ENCODE results near the gene DNAH11.
"Not testable (repeated sequence)": the region's sequence is repeated elsewhere in the genome, so short reads cannot be mapped to it uniquely, and the experiment has no call there.

DNAH11 gene

GRCh38 chr7:21617513-21617912 is 74.7 kb downstream of the DNAH11 start:
- DNase-seq: no peak

DNA sequence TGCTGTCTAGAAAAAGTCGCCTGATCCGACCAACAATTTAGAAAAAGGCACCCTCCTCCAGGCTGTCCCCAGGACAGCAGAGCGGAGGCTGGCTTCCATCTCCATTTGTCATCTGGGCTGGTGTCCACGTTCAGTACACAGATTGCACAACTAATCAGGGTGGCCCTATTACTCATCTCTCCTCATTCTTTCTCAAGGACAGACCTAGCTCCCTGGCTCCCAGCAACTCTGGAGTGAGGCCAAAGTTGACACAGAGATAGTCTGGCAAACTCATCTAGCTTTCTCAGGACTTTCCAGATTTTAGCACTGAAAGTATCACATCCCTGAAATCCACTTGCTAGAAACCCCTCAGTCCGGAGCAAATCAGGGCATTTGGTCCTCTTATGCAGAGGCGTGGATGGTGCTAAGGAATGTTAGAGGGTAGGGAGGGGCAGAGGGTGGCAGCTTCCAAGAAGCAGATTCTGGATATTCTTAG is 75.1 kb downstream of the DNAH11 start:
- DNase-seq: peak; percentile 28

DNA sequence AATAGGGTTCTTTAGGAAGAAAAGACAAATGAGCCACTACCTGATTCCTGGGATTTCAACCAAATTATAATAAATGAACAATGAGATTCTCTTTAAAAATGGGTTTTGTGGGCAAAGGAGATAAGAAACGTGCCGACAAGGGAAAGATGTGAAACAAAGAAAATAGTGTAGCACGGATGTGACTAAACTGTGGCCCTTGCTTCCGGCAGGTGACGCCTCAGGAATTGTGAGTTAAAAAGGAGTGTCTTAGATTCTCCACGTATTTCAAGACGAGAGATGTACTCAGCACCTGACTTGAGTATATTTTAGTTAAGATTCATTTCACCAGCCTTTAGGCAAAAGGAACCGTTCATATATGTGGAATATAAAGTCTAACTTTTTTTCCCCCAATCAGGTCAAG is 75.9 kb downstream of the DNAH11 start:
- no peak for DNase-seq

- no peak for DNase-seq
These were observed 77.2 kb downstream of the DNAH11 start for GRCh38 chr7:21620054-21620453.

GRCh38 chr7:21624320-21624719 is 81.5 kb downstream of the DNAH11 start:
- DNase-seq: no peak

- no peak for DNase-seq
These were observed 93.9 kb downstream of the DNAH11 start for GRCh38 chr7:21636694-21637093.

- no peak for DNase-seq
These were observed 96.5 kb downstream of the DNAH11 start for GRCh38 chr7:21639206-21639868.

DNA sequence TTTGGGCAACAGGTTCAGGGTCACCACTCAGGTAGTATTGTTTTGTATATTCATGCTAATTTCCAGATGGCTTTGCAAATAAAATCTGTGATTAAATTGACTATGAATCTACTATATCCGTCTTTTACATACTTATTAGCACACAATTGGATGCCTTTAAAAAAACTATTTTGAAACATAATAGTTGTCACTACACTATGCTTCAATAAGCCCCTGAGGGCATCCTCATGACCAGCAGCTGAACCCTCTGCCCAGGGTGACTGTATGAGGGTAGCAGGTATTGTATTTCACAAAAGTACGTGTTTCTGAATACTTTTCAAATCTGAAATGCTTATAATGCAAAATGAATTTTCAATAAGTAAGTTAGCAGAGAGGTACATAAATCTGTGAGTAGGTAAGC is 97.3 kb downstream of the DNAH11 start:
- no peak for DNase-seq

GRCh38 chr7:21641546-21641945 is 98.7 kb downstream of the DNAH11 start:
- DNase-seq: no peak

GRCh38 chr7:21642422-21642821 is 99.6 kb downstream of the DNAH11 start:
- DNase-seq: no peak

DNA sequence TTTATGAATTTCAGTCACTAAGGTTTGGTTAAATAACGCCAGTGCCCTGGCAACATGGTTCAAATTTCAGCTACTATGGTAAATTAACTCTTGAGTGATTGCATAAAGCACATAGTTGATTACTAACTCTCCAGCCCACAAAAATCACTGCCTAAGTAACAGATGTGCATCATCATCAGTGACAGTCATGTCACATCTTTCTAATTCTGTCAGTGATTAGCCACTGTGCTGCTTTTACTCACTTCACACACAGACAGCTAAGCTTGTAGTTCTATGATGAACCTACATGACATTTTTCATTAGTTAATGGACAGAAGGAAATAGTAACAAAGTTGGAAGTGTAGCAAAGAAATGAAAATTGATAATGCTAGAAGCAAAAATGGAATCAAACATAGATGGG is 108.9 kb downstream of the DNAH11 start:
- no peak for DNase-seq

- DNase-seq: no peak
These were observed 110.8 kb downstream of the DNAH11 start for GRCh38 chr7:21653623-21654022.

DNA sequence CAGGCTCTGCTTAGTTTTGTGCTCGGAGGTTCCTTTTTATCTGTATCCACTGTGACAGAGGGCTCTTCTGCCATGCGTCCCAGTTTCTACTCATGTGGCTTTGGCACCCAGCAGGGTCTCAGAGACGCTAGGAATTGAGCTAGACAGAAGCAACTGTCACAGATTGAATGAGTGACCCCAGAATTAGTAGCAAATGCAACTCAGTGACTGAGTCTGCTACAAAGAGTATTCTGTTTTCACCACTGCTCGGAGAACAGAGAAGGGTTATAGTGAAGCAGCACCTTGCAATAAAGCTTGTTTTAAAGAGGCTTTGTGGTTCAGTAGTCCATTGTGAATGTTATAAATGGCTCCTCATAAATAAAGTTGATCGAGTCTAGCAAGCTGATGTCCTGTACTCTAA is 113.2 kb downstream of the DNAH11 start:
- no peak for DNase-seq

GRCh38 chr7:21656796-21657195 is 114.0 kb downstream of the DNAH11 start:
- no peak for DNase-seq

GRCh38 chr7:21670496-21670895 is 127.7 kb downstream of the DNAH11 start:
- DNase-seq: no peak

DNA sequence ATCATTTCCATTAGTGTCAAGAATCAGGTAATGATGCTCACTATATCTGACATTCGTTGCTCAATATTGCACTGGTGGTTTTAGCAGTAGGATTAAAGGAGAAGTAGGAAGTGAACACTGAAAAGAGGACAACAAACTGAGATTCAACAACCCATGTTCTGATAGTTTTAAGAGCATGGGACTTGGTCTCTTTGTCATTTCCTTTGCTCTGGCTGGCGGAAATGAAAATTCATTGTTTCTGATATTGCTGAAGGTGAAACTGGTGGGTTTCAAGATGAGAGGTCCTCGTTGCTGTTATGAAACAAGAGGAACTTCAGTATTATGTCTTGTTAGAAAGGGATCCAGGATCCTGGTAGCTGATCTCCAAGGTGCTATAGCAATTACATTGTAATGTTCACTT is 129.0 kb downstream of the DNAH11 start:
- DNase-seq: no peak

DNA sequence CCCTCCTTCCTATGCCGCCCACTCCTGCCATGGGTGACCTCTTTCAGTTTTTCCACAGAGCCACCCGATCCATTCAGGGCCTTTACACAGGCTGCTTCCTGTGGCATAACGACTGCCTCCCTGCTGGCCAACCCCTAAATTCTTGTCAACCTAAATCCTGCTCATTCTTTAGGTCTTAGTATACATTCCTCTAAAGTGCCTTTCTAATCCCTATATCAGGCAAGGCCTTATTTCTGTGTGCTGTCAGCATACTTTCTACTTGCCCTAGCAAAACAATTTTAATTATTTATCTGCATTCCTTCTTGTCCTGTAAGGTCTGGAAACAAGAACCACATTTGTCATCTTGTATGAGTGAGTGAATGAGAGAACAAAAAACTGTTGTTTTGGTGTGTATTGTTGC is 132.4 kb downstream of the DNAH11 start:
- DNase-seq: no peak

DNA sequence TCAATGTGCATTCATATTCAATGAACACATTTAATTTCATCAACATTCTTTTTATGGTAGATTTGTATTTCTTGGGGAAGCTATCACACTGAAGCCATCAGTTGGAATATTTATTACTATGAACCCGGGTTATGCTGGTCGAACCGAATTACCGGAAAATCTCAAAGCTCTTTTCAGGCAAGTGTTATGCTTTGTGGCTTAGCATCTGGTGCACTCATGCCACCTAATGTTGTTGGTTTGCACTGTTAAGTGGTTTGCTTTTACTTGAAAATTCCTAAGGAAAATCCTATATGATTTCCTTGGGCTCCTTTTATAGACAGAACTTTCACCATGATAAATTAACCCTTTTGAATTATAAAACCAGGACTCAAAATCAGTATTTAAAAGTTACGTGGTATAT is 147.9 kb downstream of the DNAH11 start:
- DNase-seq: no peak

- DNase-seq: not testable (repeated sequence)
These were observed 148.3 kb downstream of the DNAH11 start for GRCh38 chr7:21691146-21691545.

DNA sequence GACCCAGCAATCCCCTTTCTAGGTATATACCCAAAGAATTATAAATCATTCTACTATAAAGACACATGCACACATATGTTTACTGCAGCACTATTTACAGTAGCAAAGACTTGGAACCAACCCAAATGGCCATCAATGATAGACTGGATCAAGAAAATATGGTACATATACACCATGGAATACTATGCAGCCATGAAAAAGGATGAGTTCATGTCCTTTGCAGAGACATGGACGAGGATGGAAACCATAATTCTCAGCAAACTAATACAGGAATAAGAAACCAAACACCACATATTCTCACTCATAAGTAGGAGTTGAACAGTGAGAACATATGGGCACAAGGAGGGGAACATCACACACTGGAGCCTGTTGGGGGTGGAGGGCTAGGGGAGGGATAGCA is 157.7 kb downstream of the DNAH11 start:
- DNase-seq: not testable (repeated sequence)

- no peak for DNase-seq
These were observed 159.5 kb downstream of the DNAH11 start for GRCh38 chr7:21702303-21702702.

DNA sequence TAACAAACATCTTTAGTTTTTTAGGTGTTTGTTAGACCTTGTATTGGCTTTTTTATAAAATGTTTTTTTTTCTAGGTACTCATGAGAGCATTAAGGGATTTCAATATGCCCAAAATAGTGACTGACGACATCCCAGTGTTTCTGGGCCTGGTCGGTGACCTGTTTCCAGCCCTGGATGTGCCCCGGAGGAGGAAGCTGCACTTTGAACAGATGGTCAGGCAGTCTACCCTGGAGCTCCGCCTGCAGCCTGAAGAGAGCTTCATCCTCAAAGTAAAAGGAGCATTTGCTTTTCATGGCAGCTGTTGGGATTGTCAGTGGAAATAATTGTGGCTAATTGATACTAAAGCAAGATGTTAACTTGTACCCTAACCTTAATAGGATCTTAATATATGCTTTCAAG is 161.5 kb downstream of the DNAH11 start:
- no peak for DNase-seq

GRCh38 chr7:21706131-21706530 is 163.3 kb downstream of the DNAH11 start:
- no peak for DNase-seq

- DNase-seq: no peak
These were observed 164.7 kb downstream of the DNAH11 start for GRCh38 chr7:21707566-21707965.

GRCh38 chr7:21708096-21708495 is 165.3 kb downstream of the DNAH11 start:
- DNase-seq: no peak
